T-helper 1 cell (primary cell): Measurements from ENCODE around the gene SERPINA3.
"Not testable (repeated sequence)": the region's sequence is repeated elsewhere in the genome, so short reads cannot be mapped to it uniquely, and the experiment has no call there.

ENCODE experiments used
- DNase-seq, 5 donors: peaks; one replicate each; pipeline ENCODE4 v3.0.0-alpha.2; 2012 to 2020

The SERPINA3 gene

DNA sequence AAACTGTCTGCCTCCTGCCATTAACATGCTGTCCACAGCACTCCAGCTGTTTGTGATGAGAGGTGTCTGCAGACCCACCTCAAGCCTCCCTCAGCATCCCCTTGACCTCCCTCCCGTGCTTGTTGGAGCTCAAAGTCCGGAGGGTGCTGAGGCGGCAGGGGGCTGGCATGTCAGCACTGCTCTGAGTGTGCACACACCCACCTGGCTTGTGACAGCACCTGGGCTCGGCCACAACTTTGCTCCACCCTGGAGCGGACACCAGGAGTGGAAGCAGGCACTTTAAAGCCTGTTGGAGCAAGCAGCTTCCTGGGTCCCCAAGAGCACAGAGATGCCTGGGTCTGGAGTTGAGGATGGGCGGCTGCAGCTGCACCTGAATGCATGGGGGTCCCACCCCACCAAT is 20.9 kb downstream of the SERPINA3 start:
- no peak for DNase-seq

DNA sequence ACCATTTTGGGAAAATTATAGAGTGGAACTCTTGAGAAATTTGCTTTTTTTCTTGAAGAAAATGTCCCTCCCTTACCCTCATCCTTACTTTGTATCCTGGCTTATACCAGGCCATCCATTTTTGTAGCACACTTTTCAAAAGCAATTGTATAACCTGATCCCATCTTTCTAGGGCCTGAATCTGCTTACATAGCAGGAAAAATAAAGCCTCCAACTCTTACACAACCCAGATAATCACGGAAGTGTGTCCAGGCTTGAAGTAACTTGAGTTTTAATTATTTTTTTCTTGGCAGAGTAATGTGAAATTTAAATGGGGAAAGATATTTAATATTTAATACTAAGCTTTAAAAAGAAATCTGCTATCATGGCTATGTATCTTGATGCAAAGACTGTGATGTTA is 23.0 kb downstream of the SERPINA3 start:
- DNase-seq = no peak

- no peak for DNase-seq
Measured at GRCh38 chr14:94636744-94637412, 24.7 kb downstream of the SERPINA3 start.

GRCh38 chr14:94637814-94638213 is 25.6 kb downstream of the SERPINA3 start:
- not testable (repeated sequence) for DNase-seq

GRCh38 chr14:94638339-94638738 is 26.1 kb downstream of the SERPINA3 start:
- DNase-seq = no peak

GRCh38 chr14:94638961-94639817 is 27.0 kb downstream of the SERPINA3 start:
- DNase-seq = no peak

DNA sequence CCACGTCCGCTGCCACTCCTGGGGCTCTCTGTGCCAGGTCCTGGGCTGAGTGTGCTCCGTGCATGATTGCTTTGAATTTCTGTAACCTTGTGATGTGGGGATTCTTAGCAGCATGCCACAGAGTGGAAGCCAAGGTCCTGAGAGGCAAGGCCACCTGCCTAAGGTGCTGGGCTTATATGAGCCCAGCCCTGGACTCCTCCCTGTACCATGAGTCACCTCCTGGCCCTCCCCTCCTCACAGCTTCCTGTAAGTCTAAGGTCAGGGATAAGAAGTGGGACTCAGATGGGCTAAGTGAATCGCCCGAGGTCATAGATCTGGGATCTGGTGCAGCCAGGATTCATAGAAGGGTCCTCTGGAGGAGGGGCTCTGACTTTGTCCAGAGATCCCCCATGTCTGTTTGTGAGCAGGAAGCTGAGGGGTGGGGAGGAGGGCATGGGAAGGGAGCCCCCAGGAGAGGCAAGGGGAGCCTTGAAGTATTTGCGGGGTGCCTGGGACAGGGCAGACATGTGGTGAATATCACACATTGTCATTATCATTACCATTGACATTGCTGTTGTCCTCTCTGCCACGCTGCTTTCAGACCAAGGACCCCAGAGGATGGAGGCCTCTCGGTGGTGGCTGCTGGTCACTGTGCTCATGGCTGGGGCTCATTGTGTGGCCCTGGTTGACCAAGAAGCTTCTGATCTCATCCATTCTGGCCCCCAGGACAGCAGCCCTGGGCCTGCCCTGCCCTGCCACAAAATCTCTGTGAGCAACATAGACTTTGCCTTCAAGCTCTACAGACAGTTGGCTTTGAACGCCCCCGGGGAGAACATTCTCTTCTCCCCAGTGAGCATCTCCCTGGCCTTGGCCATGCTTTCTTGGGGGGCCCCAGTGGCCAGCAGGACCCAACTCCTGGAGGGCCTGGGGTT is 28.8 kb downstream of the SERPINA3 start:
- DNase-seq = no peak

DNA sequence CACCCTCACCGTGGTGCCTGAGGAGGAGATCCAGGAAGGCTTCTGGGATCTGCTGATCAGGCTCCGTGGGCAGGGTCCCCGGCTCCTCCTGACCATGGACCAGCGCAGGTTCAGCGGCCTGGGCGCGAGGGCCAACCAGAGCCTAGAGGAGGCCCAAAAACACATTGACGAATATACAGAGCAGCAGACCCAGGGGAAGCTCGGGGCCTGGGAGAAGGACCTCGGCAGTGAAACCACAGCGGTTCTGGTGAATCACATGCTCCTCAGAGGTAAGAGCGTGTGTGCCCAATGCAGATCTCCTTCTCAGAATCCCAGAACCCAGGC is 29.4 kb downstream of the SERPINA3 start:
- no peak for DNase-seq

GRCh38 chr14:94643316-94644101 is 31.3 kb downstream of the SERPINA3 start:
- DNase-seq = no peak

DNA sequence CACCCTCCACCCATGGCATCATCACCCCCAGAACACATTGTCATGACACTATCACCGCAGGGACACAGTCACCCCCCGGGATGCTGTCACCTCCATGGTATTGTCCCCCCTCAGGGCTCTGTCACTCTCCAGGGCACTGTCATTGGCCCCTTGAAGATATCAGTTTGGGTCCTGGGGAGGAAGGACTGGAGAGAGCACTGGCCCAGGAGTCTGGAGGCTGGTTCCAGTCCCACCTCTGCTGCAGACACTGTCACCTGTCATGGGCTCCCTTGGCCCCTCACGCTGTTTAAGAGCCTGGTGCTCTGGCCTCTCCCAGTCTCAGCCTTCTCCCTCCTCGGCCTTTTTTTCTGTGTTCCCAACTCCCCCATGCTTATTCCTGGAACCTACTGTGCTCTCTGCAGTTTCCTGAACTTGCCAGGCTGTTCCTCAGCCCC is 31.9 kb downstream of the SERPINA3 start:
- DNase-seq = no peak

DNA sequence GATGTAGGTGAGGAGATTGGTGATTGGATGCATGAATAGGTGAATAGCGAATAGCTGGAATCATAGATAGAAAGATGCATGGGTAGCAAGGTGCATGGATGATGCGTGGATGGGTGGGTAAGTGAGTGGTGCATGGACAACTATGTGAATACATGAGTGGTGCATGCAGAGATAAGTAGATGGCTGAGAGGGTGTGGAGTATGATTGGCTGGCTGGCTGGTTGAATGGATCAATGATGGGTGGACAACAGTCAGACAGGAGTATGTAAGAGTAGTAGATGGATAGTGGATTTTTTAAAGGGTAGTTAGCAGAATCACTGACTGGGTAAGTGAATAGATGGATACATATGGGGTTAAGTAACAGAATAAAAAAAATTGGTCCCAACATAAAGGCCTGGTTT is 33.9 kb downstream of the SERPINA3 start:
- DNase-seq = no peak

DNA sequence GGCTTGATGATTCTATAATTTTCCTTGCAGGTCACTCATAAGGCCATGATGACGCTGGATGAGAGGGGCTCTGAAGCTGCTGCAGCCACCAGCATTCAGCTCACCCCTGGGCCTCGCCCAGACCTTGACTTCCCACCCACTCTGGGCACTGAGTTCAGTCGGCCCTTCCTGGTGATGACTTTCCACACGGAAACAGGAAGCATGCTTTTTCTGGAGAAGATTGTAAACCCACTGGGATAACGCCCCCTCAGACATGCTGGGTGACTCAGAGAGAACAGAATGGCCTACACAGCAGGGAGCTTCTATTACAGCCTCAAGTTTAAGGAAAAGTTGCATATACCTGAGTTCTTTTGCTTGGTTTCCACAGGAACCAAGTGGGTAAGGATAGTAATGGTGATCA is 34.3 kb downstream of the SERPINA3 start:
- DNase-seq = no peak

DNA sequence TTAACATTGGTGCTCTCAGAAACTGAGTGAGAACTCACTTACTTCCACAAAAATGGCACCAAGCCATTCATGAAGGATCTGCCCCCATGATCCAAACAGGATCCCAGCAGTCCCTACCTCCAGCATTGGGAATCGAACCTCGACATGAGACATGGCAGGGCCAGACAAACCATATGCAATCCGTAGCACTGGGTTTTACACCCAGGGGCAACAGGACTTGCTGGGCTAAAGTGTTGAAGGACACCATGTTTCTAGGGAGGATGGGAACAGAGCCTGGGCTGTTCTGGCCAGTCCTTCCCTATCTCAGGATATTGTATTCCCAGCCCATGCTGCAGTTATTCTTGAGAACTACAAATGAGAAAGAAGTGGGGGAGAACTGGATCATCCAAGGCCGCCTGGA is 36.6 kb downstream of the SERPINA3 start:
- DNase-seq = no peak

DNA sequence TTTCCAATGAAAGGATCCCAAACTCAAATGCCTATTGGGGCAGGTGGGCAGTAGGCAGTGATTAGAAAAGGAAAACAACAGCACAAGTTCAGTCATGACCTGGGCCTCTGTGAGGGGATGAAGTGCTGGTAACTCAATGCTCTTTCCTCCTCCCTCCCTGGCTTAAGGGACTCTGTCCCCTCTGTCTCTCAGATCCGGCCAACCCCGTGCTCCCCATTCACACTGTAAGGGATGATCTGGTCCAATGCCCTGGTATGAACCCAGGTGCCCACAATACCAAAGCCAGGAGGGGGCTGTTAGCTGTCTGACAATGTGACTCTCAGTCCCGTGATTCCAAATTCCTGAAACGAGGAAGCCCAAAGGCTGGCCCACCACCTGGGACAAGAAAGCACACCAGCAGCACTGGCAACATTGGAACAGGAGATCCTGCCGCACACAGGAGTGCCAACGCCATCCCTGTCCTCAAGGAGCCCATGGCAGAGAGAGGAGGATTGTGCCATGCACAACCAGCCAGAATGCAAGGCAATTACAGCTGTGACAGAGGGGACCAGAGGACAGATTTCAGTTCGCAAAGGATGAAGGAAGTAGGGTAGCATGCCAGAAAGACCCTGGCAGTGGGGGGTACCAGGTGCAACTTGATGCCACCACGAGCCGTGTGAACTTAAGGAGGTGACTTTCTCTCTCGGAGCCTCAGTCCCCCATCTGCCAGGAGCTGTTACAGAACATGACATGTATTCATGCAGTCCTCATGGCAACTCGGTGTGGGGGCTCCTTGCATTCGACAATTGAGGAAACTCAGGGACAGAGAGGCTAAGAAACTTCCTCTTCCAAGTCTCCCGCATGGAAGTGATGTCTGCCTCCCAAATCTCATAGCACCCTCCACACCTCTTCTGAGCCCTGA is 37.6 kb downstream of the SERPINA3 start:
- no peak for DNase-seq

DNA sequence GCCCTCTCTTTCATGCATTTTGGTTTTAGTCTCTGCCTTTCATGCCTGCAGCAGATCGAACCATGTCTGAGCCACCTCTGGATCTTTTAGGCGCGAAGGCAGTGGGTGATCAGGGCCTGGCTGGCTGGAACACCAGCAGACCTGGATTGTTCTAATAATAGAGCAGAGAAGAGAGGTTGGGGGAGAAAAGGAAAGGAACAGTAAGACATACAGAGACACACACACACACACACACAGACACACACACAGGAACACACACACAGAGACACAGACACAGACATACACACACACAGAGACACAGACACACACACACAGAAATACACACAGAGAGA is 38.2 kb downstream of the SERPINA3 start:
- DNase-seq = no peak

GRCh38 chr14:94650806-94651805 is 38.9 kb downstream of the SERPINA3 start:
- no peak for DNase-seq

- DNase-seq = no peak
Measured at GRCh38 chr14:94653321-94653720, 41.1 kb downstream of the SERPINA3 start.

- no peak for DNase-seq
Measured at GRCh38 chr14:94654071-94654861, 42.1 kb downstream of the SERPINA3 start.

GRCh38 chr14:94655169-94655710 is 43.0 kb downstream of the SERPINA3 start:
- no peak for DNase-seq
